Upper lobe of left lung (tissue), 4 donors: ENCODE data around the gene MUC5AC.

ENCODE experiments used
- POLR2A ChIP-seq, 4 donors: fragments of 450-650 bp; IDR thresholded peaks; one replicate each; pipeline ENCODE4 v1.5.1; 2016 to 2017; ENCODE audit warnings: antibody characterized with exemption in 4 of 4, mild to moderate bottlenecking in 2 of 4
- TF ChIP-seq, protein P1 (sequence below), 6 experiments: fragments of 450-650 bp in 4 of 6; fragments of 200-600 bp in 2 of 6; sonication (generic) in 2 of 6; IDR thresholded peaks; one replicate each; pipeline ENCODE4 v1.5.1; 2016 to 2019; ENCODE audit warnings: antibody characterized with exemption in 6 of 6

DNA sequence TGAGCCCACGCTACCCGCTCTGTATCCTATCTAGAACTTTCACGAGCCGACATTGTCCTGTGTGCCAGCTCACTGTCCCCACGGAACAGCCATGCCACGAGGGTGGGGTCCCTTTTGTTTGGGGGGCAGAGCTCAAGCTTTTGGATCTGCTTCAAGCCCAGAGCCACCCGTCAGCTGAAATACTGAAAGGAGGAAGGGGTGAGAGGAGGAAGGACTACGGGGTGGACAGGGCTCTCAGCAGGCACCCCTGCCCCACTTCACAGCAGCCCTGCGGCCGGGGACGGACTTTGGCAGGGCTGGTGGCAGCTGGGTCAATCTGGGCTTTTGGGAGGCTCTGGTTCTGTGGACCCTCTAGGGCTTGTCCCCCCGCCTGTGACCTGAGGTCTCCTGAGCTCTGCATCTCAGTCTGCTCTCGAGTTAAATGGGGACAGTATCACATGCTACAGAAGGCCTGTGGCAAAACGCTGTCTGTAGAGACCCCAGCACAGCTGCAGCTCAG lies 30.0 kb upstream of the MUC5AC start:
- TF ChIP-seq, protein P1, sequence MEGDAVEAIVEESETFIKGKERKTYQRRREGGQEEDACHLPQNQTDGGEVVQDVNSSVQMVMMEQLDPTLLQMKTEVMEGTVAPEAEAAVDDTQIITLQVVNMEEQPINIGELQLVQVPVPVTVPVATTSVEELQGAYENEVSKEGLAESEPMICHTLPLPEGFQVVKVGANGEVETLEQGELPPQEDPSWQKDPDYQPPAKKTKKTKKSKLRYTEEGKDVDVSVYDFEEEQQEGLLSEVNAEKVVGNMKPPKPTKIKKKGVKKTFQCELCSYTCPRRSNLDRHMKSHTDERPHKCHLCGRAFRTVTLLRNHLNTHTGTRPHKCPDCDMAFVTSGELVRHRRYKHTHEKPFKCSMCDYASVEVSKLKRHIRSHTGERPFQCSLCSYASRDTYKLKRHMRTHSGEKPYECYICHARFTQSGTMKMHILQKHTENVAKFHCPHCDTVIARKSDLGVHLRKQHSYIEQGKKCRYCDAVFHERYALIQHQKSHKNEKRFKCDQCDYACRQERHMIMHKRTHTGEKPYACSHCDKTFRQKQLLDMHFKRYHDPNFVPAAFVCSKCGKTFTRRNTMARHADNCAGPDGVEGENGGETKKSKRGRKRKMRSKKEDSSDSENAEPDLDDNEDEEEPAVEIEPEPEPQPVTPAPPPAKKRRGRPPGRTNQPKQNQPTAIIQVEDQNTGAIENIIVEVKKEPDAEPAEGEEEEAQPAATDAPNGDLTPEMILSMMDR (IDR thresholded peaks at IDR 0.05) = no peak
- TF ChIP-seq POLR2A (IDR thresholded peaks at IDR 0.05) = no peak
